Retina (tissue), 1 donor: ENCODE data around the gene TMTC2.
"Not testable (repeated sequence)": the region's sequence is repeated elsewhere in the genome, so short reads cannot be mapped to it uniquely, and the experiment has no call there.

ENCODE experiments used
- DNase-seq: peaks from one replicate; pipeline ENCODE4 v3.0.0-alpha.2; 2016

The TMTC2 gene

DNA sequence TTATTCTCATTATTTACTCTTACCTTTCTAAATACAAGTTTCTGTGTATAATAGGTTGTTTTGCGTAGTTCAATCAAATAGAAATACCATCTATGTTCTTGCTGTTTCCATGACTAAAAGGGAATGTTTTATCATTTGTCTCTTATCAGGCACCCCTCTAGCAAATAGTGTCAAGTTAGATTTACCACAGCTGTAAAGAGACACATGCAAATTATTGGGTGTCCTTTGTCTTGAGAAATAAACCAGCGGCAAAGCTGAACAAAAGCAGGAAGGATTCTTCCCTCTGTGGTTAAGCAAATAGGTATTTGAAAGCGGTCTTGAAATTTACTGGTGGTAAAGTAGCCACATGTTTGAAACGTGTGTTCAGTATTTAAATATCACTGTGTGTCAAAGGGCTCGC, 405.9 kb downstream of the TMTC2 start:
- DNase-seq = no peak

DNA sequence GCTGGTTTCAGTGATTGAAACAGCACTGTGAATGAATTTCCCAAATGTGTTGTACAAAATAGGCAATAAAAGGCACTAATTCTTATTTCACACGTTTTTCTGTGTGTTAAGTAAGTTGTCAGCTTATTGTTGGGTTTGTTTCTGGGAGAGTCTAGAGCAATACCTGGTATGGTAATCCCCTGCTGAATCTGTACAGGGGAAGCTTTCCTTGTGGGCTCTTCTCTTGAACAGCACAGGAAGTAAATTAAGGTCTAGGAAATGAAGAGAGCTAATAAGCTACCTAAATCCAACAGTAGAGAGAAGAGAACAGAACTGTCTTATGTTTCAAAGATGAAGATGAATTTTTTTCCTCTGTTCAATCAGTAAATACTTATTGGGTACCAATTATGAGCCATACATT, 406.7 kb downstream of the TMTC2 start:
- no peak for DNase-seq

DNA sequence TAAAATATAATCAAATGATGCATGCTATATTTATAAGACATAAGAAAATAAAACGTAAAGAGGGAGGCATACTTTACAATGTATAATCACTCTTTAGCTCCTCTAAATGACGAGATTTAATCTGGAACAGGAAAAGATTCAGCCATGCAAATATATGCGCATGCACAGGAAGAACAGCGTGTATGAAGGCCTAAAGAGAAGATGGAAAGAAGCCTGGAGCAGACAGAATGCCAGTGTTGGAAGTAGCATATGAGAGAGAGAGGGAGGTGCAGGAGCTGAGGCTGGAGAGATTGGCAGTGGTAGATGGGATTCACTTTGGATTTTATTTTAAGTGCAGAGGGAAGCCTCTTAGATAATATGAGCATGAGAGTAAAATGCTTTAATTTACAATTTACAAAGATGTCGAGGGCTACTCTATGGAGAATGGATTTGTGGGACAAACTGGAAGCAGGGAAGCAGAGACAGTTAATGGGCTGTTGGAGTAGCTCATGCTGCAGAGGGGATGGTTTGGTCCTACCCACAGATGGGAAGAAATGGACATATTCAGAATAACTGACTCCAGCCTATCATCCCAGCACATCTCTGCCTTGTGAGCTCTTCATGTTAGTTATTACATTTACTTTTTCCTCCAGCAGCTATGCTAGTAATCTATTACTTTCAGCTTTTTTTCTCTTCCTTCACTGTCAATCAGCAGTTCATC, 411.1 kb downstream of the TMTC2 start:
- DNase-seq = no peak

DNA sequence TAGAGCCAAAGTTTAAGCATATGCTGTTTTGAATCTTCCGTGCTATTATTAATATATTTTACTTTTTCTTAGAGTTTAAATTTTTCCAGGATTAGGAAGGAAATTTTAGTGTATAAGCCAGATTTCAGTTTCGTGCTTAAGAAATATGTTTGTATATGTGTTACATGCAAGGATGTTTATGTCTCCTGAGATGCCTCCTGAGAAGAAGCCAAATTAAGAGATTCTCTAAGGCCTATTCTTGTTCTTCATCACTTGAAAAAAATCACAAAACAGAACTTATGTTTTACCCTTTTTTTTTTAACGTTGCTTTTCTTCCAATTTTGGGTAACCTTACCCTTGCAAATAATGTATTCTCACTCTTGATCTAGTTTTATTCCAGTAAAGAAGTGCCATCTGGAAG, 412.7 kb downstream of the TMTC2 start:
- no peak for DNase-seq

DNA sequence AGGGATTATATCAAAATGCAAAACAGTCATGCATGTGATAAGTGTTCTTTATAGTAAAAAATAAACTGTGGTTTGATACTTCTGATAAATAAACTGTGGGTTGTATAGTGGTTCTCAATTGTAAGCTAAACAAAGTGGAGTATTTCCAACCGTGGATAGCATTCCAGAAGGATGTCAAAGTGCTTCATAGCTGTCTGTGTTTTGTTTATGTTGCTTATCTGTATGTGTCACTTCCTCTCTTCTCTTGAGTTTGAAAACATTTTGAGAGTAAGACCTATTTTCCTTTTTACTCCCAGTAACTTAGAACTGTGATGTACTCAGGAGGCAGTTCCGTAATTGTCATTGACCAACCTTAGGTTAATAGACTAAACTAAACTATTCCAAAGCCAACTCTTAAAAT, 415.8 kb downstream of the TMTC2 start:
- DNase-seq = no peak

DNA sequence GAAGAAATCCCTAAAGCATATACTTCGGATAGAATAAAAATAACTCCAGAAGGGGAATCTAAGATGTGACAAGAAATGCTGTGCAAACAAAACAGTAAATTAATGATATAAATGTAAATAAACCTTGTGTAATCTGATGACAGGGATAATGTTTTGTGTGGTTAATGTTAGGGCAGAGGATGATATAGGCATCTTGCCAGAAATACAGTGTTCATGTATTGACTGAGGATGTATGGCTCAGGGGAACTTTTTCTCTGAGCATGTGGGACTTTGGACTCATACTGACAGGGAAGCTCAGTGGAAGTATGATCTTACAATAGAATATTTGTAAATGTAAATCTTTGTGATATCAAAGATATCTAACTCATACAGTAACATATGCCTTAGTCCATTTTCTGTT, 420.2 kb downstream of the TMTC2 start:
- DNase-seq = no peak

DNA sequence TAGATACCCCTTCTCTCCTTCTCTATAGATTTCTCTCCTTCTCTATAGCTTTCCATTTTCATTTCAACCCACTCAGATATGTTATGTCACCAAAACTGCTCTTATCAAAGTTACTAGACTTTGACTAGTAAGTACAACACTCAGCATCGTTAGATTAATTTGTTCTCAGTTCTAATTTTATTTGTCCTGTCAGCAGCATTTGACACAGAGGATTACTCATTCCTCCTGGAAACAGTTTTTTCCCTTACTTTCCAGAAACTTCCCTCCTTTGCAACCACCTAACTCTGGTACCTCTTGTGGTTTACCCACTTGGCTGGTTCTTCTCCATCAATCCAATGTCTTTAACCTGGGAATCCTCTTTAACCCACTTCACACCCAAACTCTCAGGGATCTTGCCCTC, 423.7 kb downstream of the TMTC2 start:
- DNase-seq = no peak

DNA sequence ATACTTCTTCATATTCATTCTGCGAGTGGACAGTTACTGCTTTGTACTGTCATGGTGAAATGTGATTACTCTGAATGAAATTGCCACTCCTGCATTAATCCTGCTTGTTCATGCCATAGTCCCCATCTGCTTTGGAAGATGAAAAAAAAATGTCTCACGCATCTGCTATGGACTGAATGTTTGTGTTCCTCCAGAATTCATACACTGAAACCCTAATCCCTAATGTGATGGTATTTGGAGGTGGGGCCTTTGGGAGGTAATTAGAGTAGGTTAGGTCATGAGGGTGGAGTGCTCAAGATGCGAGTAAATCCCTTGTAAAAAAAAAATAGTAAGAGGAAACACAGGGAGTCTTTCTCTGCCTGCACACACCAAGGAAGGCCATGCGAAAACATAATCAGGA, 427.2 kb downstream of the TMTC2 start:
- peak; percentile 21 for DNase-seq

DNA sequence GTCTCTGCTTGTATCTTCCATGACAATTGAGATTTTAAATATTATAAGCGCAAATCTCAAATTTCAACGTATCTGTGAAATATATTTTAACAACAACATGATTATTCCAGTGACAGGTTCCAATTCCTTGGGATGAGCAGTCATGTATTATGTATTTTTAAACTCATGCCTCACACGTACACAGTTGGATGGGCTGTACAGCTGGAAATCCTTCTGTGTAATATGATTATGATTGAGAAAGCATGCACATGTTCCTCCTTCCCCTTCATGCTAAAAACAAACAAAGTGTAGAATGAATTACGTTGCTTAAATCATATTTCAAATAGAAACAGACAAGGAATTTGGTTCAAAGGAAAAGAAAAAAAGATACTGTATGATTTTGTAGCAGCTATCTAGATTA, 428.3 kb downstream of the TMTC2 start:
- no peak for DNase-seq

DNA sequence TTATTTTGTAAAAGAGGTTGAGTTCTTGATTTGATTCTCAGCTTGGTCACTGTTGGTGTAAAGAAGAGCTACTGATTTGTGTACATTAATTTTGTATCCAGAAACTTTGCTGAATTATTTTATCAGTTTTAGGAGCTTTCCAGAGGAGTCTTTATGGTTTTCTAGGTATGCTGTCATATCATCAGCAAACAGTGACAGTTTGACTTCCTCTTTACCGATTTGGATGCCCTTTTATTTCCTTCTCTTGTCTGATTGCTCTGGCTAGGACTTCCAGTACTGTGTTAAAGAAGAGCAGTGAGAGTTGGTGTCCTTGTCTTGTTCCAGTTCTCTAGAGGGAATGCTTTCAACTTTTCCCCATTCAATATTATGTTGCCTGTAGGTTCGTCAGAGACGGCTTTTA, 431.2 kb downstream of the TMTC2 start:
- not testable (repeated sequence) for DNase-seq

DNA sequence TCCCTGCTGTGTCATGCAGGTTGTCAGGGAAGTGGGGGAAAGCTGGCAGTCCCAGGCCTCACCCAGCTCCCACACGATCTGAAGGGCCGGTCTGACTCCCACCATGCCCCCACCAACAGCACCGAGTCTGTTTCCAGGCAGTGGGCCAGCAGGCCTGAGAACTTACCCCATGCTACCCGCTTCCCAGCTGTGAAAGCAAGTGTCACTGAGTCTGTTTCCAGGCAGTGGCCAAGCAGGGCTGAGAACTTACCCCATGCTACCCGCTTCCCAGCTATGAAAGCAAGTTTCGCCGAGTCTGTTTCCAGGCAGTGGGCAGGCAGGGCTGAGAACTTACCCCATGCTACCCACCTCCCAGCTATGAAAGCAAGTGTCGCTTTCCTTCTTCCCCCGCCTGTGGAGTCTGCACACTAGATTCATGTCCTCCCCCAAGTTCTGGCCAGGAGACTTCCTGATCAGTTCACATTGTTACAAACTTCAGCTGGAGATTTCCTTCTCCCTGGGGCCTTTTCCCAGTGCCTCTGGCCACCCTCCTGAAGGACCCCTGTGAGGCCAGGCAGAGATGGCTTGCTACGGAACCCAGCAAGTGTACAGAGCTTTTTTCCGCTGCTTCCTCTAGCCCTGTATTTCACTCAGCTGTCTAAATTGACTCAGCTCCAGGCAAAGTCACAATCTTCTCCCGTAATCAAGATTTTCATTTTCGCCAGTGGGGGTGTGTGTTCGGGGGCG, 435.4 kb downstream of the TMTC2 start:
- DNase-seq = no peak

DNA sequence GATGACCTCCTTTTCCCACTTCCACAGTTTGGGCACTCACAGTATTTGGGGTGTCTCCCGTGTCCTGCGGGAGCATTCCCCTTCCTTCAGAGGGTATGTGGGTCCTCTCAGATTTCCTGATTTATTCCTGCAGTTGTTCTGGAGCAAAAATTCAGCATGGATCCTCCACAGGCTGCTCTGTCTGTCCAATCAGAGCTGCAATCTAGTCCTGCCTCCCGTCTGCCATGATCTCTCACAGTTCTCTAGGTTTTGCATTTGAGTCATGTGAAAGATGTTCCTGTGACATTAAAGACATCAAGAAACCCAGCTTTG, 435.9 kb downstream of the TMTC2 start:
- no peak for DNase-seq

DNA sequence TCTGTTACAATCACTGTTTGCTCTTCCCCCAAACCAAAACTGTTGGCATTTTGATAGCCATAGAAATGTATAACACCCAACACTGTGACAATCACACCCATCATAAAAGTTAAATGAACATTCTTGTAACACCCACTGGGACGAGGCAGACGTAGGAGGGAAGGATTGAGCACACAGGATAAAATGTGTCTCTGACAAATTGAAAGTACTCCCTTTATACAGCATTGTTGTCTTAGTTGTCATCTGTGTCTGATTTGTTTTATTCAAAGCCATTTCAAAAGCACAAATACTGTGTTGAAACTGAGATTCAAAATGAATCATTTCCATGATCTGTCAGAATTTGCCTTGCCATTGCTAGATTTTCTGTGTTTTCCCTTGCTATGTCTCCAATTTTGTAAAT, 436.3 kb downstream of the TMTC2 start:
- DNase-seq = no peak

DNA sequence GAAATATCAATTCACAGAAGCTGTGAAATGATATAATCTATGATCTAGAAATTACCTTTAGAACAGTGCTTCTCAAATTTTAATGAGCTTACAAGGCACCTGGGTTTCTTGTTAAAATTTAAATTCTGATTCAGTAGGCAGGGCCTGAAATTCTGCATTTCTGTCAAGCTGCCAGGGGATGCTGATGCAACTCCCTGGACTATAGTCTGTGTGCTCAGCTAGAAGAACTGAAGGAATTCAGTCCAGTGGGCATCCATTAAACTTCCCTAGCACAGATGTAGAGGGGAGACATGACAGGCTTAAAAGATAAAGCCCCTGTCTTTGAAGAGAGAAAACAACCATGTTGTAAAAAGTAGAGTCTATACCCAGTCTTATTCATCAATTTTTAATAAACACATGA, 441.8 kb downstream of the TMTC2 start:
- DNase-seq = no peak

DNA sequence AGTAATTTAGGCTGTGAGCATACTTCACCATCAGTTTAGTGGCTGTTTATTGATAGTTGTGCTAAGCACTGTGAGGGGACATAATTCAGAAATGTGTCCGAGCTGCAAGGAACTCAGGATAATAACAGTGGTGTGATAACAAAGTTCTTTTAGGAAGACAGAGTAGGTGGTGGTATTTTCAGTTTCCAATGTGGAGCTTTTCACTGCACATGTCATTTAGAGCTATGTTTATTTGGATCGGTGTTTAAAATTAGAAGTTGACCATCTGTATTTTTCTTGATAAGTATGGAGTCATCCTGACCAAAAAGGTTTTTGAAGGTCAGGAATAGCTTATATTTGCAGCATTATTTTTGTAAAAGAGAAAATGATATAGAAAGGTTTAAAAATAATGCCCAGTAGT, 443.5 kb downstream of the TMTC2 start:
- no peak for DNase-seq

DNA sequence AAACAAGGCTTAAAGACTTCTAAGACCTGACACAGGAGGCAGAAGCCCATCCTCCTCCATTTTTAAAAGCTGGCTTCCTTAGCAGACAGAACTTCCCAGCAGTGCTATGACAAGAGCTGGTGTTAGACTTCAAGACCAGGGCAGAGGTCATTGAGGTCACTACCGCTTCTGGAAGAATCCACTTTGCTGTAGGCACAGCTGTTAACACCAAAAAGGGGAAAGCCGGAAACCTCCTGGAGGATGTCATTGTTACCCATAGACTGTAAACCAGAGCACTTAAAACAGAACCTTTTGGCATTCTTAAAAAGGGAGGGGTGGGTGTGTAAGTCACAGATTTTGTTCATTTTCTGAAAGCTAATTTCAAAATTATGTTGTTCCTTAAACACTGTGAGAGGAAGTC, 445.7 kb downstream of the TMTC2 start:
- no peak for DNase-seq

DNA sequence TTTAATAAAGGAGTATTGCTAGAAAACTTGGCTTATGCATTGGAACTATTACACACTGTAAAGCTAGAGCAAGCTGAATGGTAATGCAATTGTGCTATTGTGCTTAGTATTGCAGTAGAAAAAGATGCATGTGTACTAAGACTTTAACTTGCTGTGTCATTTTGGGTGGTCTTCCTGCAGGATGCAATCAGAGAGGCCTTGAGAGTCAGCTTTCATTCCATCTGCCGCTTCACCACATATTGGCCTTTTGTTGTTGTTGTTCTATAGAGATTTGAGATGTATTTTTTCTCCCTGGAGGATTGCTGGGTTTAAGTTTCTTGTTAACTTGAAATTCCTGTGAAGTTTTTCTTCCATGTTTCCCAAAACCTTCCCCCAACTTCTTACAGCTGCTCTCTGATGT, 449.7 kb downstream of the TMTC2 start:
- DNase-seq = no peak

DNA sequence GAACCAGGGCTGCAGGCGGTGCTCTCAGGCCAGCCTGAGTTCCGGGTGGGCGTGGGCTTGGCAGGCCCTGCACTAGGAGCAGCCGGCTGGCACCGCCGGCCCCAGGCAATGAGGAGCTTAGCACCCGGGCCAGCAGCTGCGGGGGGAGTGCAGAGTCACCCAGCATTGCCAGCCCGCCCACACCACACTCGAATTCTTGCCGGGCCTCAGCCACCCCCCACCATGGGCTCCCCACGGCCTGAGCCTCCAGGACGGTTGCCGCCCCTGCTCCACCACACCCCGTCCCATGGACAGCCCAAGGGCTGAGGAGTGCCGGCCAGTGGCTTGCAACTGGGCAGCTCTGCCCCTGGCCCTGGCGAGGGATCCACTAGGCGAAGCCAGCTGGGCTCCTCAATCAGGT, 453.4 kb downstream of the TMTC2 start:
- DNase-seq = no peak

DNA sequence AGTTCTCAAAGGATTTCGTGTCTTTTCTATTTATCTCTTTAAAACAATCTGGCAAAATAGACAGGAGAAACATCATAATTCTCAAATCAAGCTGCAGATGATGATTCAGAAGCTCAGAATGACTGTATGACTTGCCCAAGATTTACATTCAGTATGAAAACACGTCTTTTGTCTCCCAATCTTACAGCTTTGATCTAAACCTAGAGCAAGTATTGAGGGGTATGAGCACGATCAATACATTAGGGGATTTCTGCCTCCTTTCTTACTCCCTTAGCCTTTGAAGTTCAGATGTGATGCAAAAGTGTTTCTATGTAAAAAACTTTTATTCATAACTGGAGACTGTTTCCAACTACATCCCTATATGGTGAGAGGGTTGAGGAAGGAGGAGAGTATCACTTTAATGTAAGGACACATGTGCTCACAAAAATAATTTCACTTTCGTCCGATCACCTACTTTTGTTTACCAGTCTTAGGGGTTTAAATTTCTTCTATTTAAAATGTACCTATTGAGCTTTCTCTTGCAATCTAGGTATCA, 454.8 kb downstream of the TMTC2 start:
- DNase-seq = no peak

DNA sequence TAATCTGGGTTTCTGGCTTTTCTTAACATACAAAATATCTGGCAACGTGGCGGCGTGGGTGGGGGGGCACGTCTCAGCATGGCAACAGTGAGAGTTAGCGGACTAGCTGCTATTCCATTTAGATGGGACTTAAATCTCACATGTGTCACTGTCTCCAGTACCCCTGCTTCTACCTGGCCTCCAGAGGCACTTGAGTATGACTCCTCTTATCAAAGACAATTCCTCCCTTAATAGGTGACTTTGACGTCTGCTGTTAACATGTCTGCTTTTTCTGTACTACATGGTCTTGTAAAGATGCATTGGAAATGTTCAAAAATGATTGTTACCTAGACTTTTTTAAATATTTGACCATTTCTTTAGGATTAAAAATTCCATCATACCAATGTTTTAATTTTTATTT, 456.2 kb downstream of the TMTC2 start:
- DNase-seq = no peak

DNA sequence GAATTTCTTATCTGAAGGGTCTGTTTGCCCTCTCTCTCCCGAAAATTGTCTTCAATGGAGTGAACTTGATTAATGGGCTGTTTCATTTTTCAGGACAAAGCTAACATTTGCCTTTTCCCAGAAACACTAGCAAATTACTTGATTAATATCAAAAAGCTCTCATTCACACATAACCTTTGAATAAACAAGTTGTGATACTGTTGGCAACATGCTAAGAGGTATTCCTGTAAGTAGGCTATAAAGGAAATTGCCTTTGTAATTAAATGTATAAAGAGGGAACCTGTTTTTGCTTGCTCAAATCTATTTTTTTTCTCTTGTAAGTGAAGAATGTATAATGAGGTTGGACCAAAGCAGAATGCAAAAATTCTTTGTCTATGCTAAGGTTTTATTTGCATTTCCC, 457.2 kb downstream of the TMTC2 start:
- DNase-seq = no peak

DNA sequence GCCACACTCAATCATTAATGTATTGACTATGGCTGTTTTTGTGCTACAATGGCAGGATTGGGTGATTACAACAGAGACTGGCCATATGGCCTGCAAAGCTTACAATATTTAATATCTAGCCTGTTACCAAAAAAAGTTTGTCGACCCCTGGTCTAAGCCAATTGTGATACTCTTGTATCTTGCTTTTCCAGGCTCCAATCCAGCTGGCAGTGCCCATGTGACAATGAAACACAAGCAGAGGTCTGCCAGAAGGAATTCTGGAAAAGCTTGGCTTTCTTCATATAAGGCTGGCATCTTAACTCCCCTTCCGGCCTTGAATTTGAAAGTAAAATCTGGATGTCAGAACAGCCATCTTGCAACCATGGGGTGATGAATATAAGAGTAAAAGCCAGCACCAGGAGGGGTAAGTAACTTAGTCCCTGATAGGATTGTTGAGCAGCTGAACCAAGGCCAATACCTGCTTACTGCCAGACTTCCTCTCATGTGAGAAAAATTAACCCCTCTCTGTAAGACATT, 458.7 kb downstream of the TMTC2 start:
- DNase-seq = no peak

DNA sequence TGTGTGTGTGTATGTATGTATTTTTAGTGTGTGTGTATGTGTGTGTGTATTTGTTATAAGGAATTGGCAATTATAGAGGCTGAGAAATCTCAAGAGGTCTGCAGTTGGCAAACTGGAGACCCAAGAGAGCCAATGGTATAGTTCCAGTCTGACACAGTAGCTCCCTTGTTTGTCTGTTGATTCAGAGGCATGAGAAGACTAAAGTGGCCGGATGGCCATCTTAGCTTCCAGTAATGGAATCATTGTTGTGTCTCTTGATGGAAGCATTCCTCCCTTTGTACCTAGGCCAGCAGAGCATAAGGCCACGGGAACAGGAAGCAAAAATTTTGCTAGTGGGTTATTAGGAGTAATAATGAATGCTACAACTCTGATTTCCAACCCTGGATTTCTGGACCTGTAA, 460.6 kb downstream of the TMTC2 start:
- DNase-seq = no peak

DNA sequence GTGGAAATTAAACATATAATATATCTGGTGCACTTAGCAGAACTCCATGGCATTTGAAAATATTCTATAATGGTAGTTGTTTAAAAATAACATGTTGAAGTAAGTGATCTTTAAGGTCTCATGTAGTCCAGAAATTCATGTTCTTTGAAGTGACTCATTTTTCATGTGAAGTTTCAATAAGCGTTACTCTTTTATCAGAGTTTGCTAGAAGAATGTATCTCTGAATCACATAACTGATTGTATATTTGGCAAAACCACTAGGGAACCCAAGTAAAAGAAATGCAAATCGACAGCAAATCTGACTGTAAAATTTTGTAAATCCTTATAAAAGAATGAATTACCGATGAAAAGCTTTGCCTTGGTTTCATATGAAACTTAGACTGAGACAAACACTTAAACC, 463.3 kb downstream of the TMTC2 start:
- no peak for DNase-seq
